Activated CD4-positive, alpha-beta T cell treated with anti-CD3 and anti-CD28 coated beads, Interleukin-2, amount 10 ng/mL, durations not matched to agents 7 days and 5 days (primary cell): ENCODE data around the gene ABCC4. TPM values are rescaled to one million over a fixed set of nuclear protein-coding genes. Genes with fewer than 3 reads are reported as not detected.

ENCODE experiments used
- CTCF ChIA-PET: fragments of 350-600 bp; sonication (Branson Sonifier 250); formaldehyde crosslinking; loops from one replicate; lab custom pipeline; 2021; ENCODE audit warnings: antibody characterized with exemption; lab: Charles Lee
- POLR2A ChIA-PET: fragments of 350-600 bp; sonication (Branson Sonifier 250); formaldehyde crosslinking; loops from one replicate; lab custom pipeline; 2021; ENCODE audit warnings: antibody characterized with exemption; lab: Charles Lee
- DNase-seq: peaks from one replicate; pipeline ENCODE4 v3.0.0-alpha.2; 2020
- H3K27ac Mint-ChIP-seq: one replicate; pipeline ENCODE4 v1.8.0; 2021; ENCODE audit warnings: mild to moderate bottlenecking, moderate library complexity, mixed read lengths
- H3K27me3 Mint-ChIP-seq: one replicate; pipeline ENCODE4 v1.8.0; 2021; ENCODE audit warnings: mixed read lengths
- H3K36me3 Mint-ChIP-seq: one replicate; pipeline ENCODE4 v1.8.0; 2021; ENCODE audit warnings: low read depth, mixed read lengths
- H3K4me1 Mint-ChIP-seq: one replicate; pipeline ENCODE4 v1.8.0; 2021; ENCODE audit warnings: mixed read lengths
- H3K4me3 Mint-ChIP-seq: one replicate; pipeline ENCODE4 v1.8.0; 2021; ENCODE audit warnings: mild to moderate bottlenecking, moderate library complexity, mixed read lengths
- H3K9me3 Mint-ChIP-seq: one replicate; pipeline ENCODE4 v1.8.0; 2021; ENCODE audit warnings: mixed read lengths
- total RNA-seq, 2 experiments: library from RNA; stranded (reverse); gene quantifications; one replicate each; pipeline ENCODE4 v1.2.3, GENCODE V29; 2021

The ABCC4 gene
- total RNA-seq, 2 experiments from 2014 or later: 4.8 to 7.0 TPM

- no peak overlapping the region for H3K27ac Mint-ChIP-seq
- ChIA-PET CTCF (interaction anchor here (0.5 to 0.6 kb wide), 2 partner anchors 79 to 224 kb away, joined by 3 to 4 read pairs; no protein-coding TSS in a partner anchor), POLR2A (no interaction called here)
- DNase-seq: no peak
- H3K27me3 Mint-ChIP-seq: no peaks in the 10 kb centered on the region
- no peak overlapping the region for H3K4me3 Mint-ChIP-seq
- H3K36me3 Mint-ChIP-seq: peaks cover 3% of the 10 kb centered on the region
- H3K4me1 Mint-ChIP-seq: peaks cover 5% of the 10 kb centered on the region
- H3K9me3 Mint-ChIP-seq: peaks cover 4% of the 10 kb centered on the region
Measured at GRCh38 chr13:95117092-95117491, 184.2 kb downstream of the ABCC4 start.

- H3K27ac Mint-ChIP-seq: no peak overlapping the region
- peaks cover 1% of the 10 kb centered on the region for H3K36me3 Mint-ChIP-seq
- POLR2A ChIA-PET: no interaction called here
- H3K27me3 Mint-ChIP-seq: no peaks in the 10 kb centered on the region
- CTCF ChIA-PET: no interaction called here
- no peak overlapping the region for H3K4me3 Mint-ChIP-seq
- H3K9me3 Mint-ChIP-seq: peaks cover under 1% of the 10 kb centered on the region
- no peak for DNase-seq
- no peaks in the 10 kb centered on the region for H3K4me1 Mint-ChIP-seq
Measured at GRCh38 chr13:95115525-95115924, 185.7 kb downstream of the ABCC4 start.

- Mint-ChIP-seq H3K4me1 (no peaks in the 10 kb centered on the region), H3K36me3 (no peaks in the 10 kb centered on the region), H3K27me3 (no peaks in the 10 kb centered on the region), H3K4me3 (no peak overlapping the region), H3K27ac (no peak overlapping the region), H3K9me3 (peaks cover 5% of the 10 kb centered on the region)
- CTCF ChIA-PET: interaction anchor here (1.1 kb wide), 1 partner anchor 14 kb away, joined by 3 read pairs; no protein-coding TSS in a partner anchor
- DNase-seq: no peak
- POLR2A ChIA-PET: no interaction called here
Measured at GRCh38 chr13:95113601-95114000, 187.7 kb downstream of the ABCC4 start.

- ChIA-PET CTCF (interaction anchor here (0.5 kb wide), 1 partner anchor 254 kb away, joined by 3 read pairs; no protein-coding TSS in a partner anchor), POLR2A (no interaction called here)
- Mint-ChIP-seq H3K36me3 (no peaks in the 10 kb centered on the region), H3K27ac (no peak overlapping the region), H3K4me1 (no peaks in the 10 kb centered on the region), H3K4me3 (no peak overlapping the region), H3K27me3 (no peaks in the 10 kb centered on the region), H3K9me3 (peaks cover 5% of the 10 kb centered on the region)
- DNase-seq: no peak
Measured at GRCh38 chr13:95112883-95113282, 188.4 kb downstream of the ABCC4 start.

- Mint-ChIP-seq H3K36me3 (no peaks in the 10 kb centered on the region), H3K4me3 (no peak overlapping the region), H3K9me3 (peaks cover 5% of the 10 kb centered on the region), H3K27me3 (no peaks in the 10 kb centered on the region), H3K27ac (no peak overlapping the region), H3K4me1 (no peaks in the 10 kb centered on the region)
- DNase-seq: no peak
- ChIA-PET CTCF (no interaction called here), POLR2A (no interaction called here)
Measured at GRCh38 chr13:95111608-95112007, 189.6 kb downstream of the ABCC4 start.

GRCh38 chr13:95106562-95106961 lies 194.7 kb downstream of the ABCC4 start:
- H3K27ac Mint-ChIP-seq: no peak overlapping the region
- H3K36me3 Mint-ChIP-seq: no peaks in the 10 kb centered on the region
- no peaks in the 10 kb centered on the region for H3K27me3 Mint-ChIP-seq
- no peaks in the 10 kb centered on the region for H3K4me1 Mint-ChIP-seq
- H3K4me3 Mint-ChIP-seq: no peak overlapping the region
- CTCF ChIA-PET: interaction anchor here (1.1 kb wide), 1 partner anchor 15 kb away, joined by 3 read pairs; no protein-coding TSS in a partner anchor
- H3K9me3 Mint-ChIP-seq: peaks cover 5% of the 10 kb centered on the region
- POLR2A ChIA-PET: no interaction called here
- DNase-seq: no peak

- H3K27ac Mint-ChIP-seq: no peak overlapping the region
- no peak overlapping the region for H3K4me3 Mint-ChIP-seq
- POLR2A ChIA-PET: interaction anchor here (0.7 kb wide), 1 partner anchor 1407 kb away, joined by 5 read pairs; no protein-coding TSS in a partner anchor
- H3K4me1 Mint-ChIP-seq: no peaks in the 10 kb centered on the region
- H3K36me3 Mint-ChIP-seq: peaks cover 8% of the 10 kb centered on the region
- H3K9me3 Mint-ChIP-seq: peaks cover 4% of the 10 kb centered on the region
- DNase-seq: no peak
- CTCF ChIA-PET: interaction anchor here (0.7 kb wide), 1 partner anchor 221 kb away, joined by 4 read pairs; no protein-coding TSS in a partner anchor
- H3K27me3 Mint-ChIP-seq: no peaks in the 10 kb centered on the region
Measured at GRCh38 chr13:95100525-95101433, 200.5 kb downstream of the ABCC4 start.

- ChIA-PET POLR2A (no interaction called here), CTCF (no interaction called here)
- Mint-ChIP-seq H3K9me3 (peaks cover 4% of the 10 kb centered on the region), H3K27ac (no peak overlapping the region), H3K27me3 (no peaks in the 10 kb centered on the region), H3K36me3 (peaks cover 8% of the 10 kb centered on the region), H3K4me1 (no peaks in the 10 kb centered on the region), H3K4me3 (no peak overlapping the region)
- DNase-seq: no peak
Measured at GRCh38 chr13:95099541-95099940, 201.7 kb downstream of the ABCC4 start.

- Mint-ChIP-seq H3K4me3 (no peak overlapping the region), H3K9me3 (peaks cover 4% of the 10 kb centered on the region), H3K27me3 (no peaks in the 10 kb centered on the region), H3K4me1 (no peaks in the 10 kb centered on the region), H3K27ac (no peak overlapping the region), H3K36me3 (peaks cover 8% of the 10 kb centered on the region)
- CTCF ChIA-PET: no interaction called here
- POLR2A ChIA-PET: no interaction called here
- DNase-seq: no peak
Measured at GRCh38 chr13:95098916-95099315, 202.3 kb downstream of the ABCC4 start.

- Mint-ChIP-seq H3K4me1 (peaks cover 5% of the 10 kb centered on the region), H3K27me3 (no peaks in the 10 kb centered on the region), H3K36me3 (peaks cover 7% of the 10 kb centered on the region), H3K4me3 (no peak overlapping the region), H3K27ac (no peak overlapping the region), H3K9me3 (peaks cover 2% of the 10 kb centered on the region)
- ChIA-PET POLR2A (no interaction called here), CTCF (interaction anchor here (0.9 to 1.0 kb wide), 2 partner anchors 14 to 16 kb away, joined by 3 read pairs; no protein-coding TSS in a partner anchor)
- DNase-seq: no peak
Measured at GRCh38 chr13:95091755-95092154, 209.5 kb downstream of the ABCC4 start.

- ChIA-PET CTCF (no interaction called here), POLR2A (no interaction called here)
- H3K4me1 Mint-ChIP-seq: peaks cover 5% of the 10 kb centered on the region
- no peak overlapping the region for H3K27ac Mint-ChIP-seq
- peaks cover 2% of the 10 kb centered on the region for H3K9me3 Mint-ChIP-seq
- H3K36me3 Mint-ChIP-seq: peaks cover 3% of the 10 kb centered on the region
- DNase-seq: no peak
- H3K27me3 Mint-ChIP-seq: no peaks in the 10 kb centered on the region
- no peak overlapping the region for H3K4me3 Mint-ChIP-seq
Measured at GRCh38 chr13:95087746-95088305, 213.4 kb downstream of the ABCC4 start.

- ChIA-PET CTCF (no interaction called here), POLR2A (no interaction called here)
- Mint-ChIP-seq H3K27ac (no peak overlapping the region), H3K4me3 (no peak overlapping the region), H3K36me3 (peaks cover 1% of the 10 kb centered on the region), H3K4me1 (peaks cover 5% of the 10 kb centered on the region), H3K9me3 (no peaks in the 10 kb centered on the region), H3K27me3 (no peaks in the 10 kb centered on the region)
- no peak for DNase-seq
Measured at GRCh38 chr13:95086761-95087160, 214.5 kb downstream of the ABCC4 start.

GRCh38 chr13:95083758-95084157 lies 217.5 kb downstream of the ABCC4 start:
- H3K27me3 Mint-ChIP-seq: no peaks in the 10 kb centered on the region
- H3K4me1 Mint-ChIP-seq: peaks cover 5% of the 10 kb centered on the region
- peaks cover under 1% of the 10 kb centered on the region for H3K36me3 Mint-ChIP-seq
- no peaks in the 10 kb centered on the region for H3K9me3 Mint-ChIP-seq
- no peak overlapping the region for H3K27ac Mint-ChIP-seq
- no peak for DNase-seq
- CTCF ChIA-PET: no interaction called here
- no peak overlapping the region for H3K4me3 Mint-ChIP-seq
- POLR2A ChIA-PET: no interaction called here
